IPS-18a (cell line): ENCODE measurements around the gene FCN1.

ENCODE experiments used
- H3K27ac ChIP-seq: one replicate; pipeline ENCODE4 v1.5.1; 2013; ENCODE audit warnings: low read length
- H3K27me3 ChIP-seq: one replicate; pipeline ENCODE4 v1.6.1; 2013; ENCODE audit warnings: mild to moderate bottlenecking, low read length; ENCODE audit not compliant: control insufficient read depth, insufficient read depth
- H3K36me3 ChIP-seq: one replicate; pipeline ENCODE4 v1.6.1; 2013; ENCODE audit warnings: low read depth, low read length; ENCODE audit not compliant: control insufficient read depth
- H3K4me1 ChIP-seq: one replicate; pipeline ENCODE4 v1.6.1; 2013; ENCODE audit warnings: low read depth, low read length; ENCODE audit not compliant: control insufficient read depth
- H3K4me3 ChIP-seq: one replicate; pipeline ENCODE4 v1.5.1; 2013; ENCODE audit warnings: low read length
- H3K9ac ChIP-seq: one replicate; pipeline ENCODE4 v1.6.1; 2013; ENCODE audit warnings: mild to moderate bottlenecking, low read length, moderate library complexity
- H3K9me3 ChIP-seq: one replicate; pipeline ENCODE4 v1.6.1; 2013; ENCODE audit warnings: low read depth, low read length; ENCODE audit not compliant: control insufficient read depth

Gene FCN1

GRCh38 chr9:134933076-134933659 is 15.5 kb upstream of the FCN1 start:
- Histone ChIP-seq H3K4me3 (no peak overlapping the region), H3K36me3 (no peaks in the 10 kb centered on the region), H3K9me3 (no peaks in the 10 kb centered on the region), H3K27me3 (no peaks in the 10 kb centered on the region), H3K27ac (no peak overlapping the region), H3K4me1 (peaks cover 15% of the 10 kb centered on the region), H3K9ac (no peak overlapping the region)

- no peak overlapping the region for H3K27ac ChIP-seq
These were observed 14.9 kb upstream of the FCN1 start for GRCh38 chr9:134932606-134933005.

DNA sequence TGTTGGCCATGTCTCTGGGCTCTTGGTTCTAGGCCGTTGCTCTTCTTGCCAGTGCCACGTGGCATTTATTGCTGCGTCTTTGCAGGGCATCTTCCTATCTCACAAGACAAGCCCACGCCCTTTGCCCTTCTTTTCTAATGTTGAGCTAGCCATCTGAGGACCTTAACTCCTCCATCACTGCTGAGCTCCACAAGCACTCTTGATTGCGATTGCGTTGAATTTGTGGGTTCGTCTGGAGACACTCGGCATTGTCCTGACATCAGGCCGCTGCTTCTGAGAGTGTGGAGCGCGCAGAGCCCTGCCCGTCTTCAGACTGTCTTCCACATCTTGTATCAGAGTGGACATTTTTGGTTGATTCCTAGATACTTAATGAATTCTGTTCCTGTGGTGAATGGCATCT is 14.5 kb upstream of the FCN1 start:
- no peak overlapping the region for H3K27ac ChIP-seq
- H3K4me1 ChIP-seq = peaks cover 15% of the 10 kb centered on the region
- H3K9me3 ChIP-seq = no peaks in the 10 kb centered on the region
- H3K36me3 ChIP-seq = no peaks in the 10 kb centered on the region
- H3K27me3 ChIP-seq = no peaks in the 10 kb centered on the region
- H3K9ac ChIP-seq = no peak overlapping the region
- H3K4me3 ChIP-seq = no peak overlapping the region

More at GRCh38 chr9:134932606-134933005, 14.9 kb upstream of the FCN1 start:
- Histone ChIP-seq H3K36me3 (no peaks in the 10 kb centered on the region), H3K4me3 (no peak overlapping the region), H3K9me3 (no peaks in the 10 kb centered on the region), H3K9ac (no peak overlapping the region), H3K4me1 (peaks cover 15% of the 10 kb centered on the region), H3K27me3 (no peaks in the 10 kb centered on the region)

DNA sequence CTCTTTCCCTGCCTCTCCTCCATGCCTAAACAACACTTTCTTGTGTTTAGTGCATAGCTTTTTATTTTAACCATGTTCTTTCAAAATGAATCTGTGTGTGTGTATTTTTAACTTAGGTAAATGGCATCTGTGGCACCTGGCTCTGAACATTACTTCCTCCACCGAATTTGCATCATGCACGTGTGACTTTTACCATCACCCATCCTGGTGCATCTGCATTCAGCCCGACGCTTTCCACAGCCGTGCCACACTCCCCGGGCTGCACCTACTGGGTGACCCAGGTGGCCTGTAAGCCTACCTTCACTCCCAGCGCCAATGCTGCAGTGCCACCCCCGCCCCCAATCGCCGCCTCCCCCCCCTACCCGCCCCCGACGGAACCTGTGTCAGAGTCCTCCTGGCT is 12.7 kb upstream of the FCN1 start:
- Histone ChIP-seq H3K36me3 (no peaks in the 10 kb centered on the region), H3K27ac (no peak overlapping the region), H3K4me3 (no peak overlapping the region), H3K9ac (no peak overlapping the region), H3K4me1 (peaks cover 8% of the 10 kb centered on the region), H3K27me3 (no peaks in the 10 kb centered on the region), H3K9me3 (no peaks in the 10 kb centered on the region)

GRCh38 chr9:134929193-134930158 is 11.8 kb upstream of the FCN1 start:
- no peaks in the 10 kb centered on the region for H3K27me3 ChIP-seq
- H3K9ac ChIP-seq = no peak overlapping the region

GRCh38 chr9:134928436-134929192 is 10.9 kb upstream of the FCN1 start:
- H3K27ac ChIP-seq = no peak overlapping the region
- H3K27me3 ChIP-seq = no peaks in the 10 kb centered on the region
- H3K4me3 ChIP-seq = no peak overlapping the region
- no peak overlapping the region for H3K9ac ChIP-seq
- H3K4me1 ChIP-seq = no peaks in the 10 kb centered on the region
- no peaks in the 10 kb centered on the region for H3K9me3 ChIP-seq
- H3K36me3 ChIP-seq = no peaks in the 10 kb centered on the region

More at GRCh38 chr9:134929193-134930158, 11.8 kb upstream of the FCN1 start:
- H3K9me3 ChIP-seq = no peaks in the 10 kb centered on the region
- no peak overlapping the region for H3K4me3 ChIP-seq
- no peak overlapping the region for H3K27ac ChIP-seq
- no peaks in the 10 kb centered on the region for H3K4me1 ChIP-seq
- H3K36me3 ChIP-seq = no peaks in the 10 kb centered on the region

DNA sequence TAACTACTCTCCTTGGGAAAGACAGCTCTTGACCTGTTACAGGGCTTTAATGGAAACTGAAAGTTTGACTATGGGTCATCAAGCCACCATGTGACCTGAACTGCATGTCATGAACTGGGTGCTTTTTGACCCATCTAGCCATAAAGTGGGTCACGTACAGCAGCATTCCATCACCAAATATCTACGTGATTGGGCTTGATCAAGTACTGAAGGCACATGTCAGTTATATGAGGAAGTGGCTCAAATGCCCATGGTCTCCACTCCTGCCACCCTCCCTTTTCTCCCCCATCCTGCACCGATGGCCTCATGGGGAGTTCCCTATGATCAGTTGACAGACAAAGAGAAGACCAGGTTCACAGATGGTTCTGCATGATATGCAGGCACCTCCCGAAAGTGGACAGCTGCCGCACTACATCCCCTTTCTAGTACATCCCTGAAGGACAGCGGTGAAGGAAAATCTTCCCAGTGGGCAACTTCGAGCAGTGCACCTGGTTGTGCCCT is 7.3 kb upstream of the FCN1 start:
- Histone ChIP-seq H3K4me3 (no peak overlapping the region), H3K9me3 (no peaks in the 10 kb centered on the region), H3K27me3 (no peaks in the 10 kb centered on the region), H3K4me1 (no peaks in the 10 kb centered on the region), H3K9ac (no peak overlapping the region), H3K27ac (no peak overlapping the region), H3K36me3 (no peaks in the 10 kb centered on the region)

GRCh38 chr9:134923466-134923865 is 5.8 kb upstream of the FCN1 start:
- Histone ChIP-seq H3K9ac (no peak overlapping the region), H3K36me3 (no peaks in the 10 kb centered on the region), H3K9me3 (peaks cover 3% of the 10 kb centered on the region), H3K4me3 (no peak overlapping the region), H3K27ac (no peak overlapping the region), H3K4me1 (no peaks in the 10 kb centered on the region), H3K27me3 (no peaks in the 10 kb centered on the region)

DNA sequence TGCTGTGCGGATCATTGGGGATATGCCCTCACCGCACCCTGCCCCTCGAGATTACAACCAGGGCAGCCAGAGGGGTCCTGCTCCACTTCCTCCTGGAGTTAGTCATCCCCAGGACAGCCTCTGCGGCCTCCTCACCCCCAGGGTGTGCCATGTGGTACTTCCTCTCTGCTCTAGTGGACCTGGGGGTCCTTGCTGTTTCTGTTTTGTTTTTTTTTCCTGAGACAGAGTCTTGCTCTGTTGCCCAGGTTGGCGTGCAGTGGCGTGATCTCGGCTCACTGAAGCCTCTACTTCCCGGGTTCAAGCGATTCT is 5.2 kb upstream of the FCN1 start:
- H3K36me3 ChIP-seq = no peaks in the 10 kb centered on the region
- no peaks in the 10 kb centered on the region for H3K4me1 ChIP-seq
- H3K9ac ChIP-seq = no peak overlapping the region
- no peak overlapping the region for H3K4me3 ChIP-seq
- no peak overlapping the region for H3K27ac ChIP-seq
- H3K27me3 ChIP-seq = no peaks in the 10 kb centered on the region
- peaks cover 3% of the 10 kb centered on the region for H3K9me3 ChIP-seq

- H3K9me3 ChIP-seq = peaks cover 3% of the 10 kb centered on the region
- no peak overlapping the region for H3K9ac ChIP-seq
- no peaks in the 10 kb centered on the region for H3K27me3 ChIP-seq
- no peak overlapping the region for H3K4me3 ChIP-seq
- no peaks in the 10 kb centered on the region for H3K36me3 ChIP-seq
- no peak overlapping the region for H3K27ac ChIP-seq
- H3K4me1 ChIP-seq = no peaks in the 10 kb centered on the region
These were observed 4.6 kb upstream of the FCN1 start for GRCh38 chr9:134922066-134922931.

- H3K27ac ChIP-seq = no peak overlapping the region
- peaks cover 3% of the 10 kb centered on the region for H3K9me3 ChIP-seq
- no peak overlapping the region for H3K4me3 ChIP-seq
- H3K9ac ChIP-seq = no peak overlapping the region
- no peaks in the 10 kb centered on the region for H3K4me1 ChIP-seq
- no peaks in the 10 kb centered on the region for H3K27me3 ChIP-seq
- no peaks in the 10 kb centered on the region for H3K36me3 ChIP-seq
These were observed 1.6 kb upstream of the FCN1 start for GRCh38 chr9:134919303-134919702.
